GM19240 (cell line): ENCODE data around the gene CYB5R3.
"Not testable (repeated sequence)": the region's sequence is repeated elsewhere in the genome, so short reads cannot be mapped to it uniquely, and the experiment has no call there.

Experiments used
- DNase-seq: peaks from one replicate; pipeline ENCODE4 v3.0.0; 2011; ENCODE audit warnings: low spot score; ENCODE audit not compliant: insufficient read length

CYB5R3 gene

GRCh38 chr22:42604403-42604802 lies 44.8 kb downstream of the CYB5R3 start:
- no peak for DNase-seq

GRCh38 chr22:42603427-42603826 lies 45.8 kb downstream of the CYB5R3 start:
- no peak for DNase-seq

GRCh38 chr22:42602470-42602869 lies 46.7 kb downstream of the CYB5R3 start:
- DNase-seq, result no peak

GRCh38 chr22:42601879-42602465 lies 47.2 kb downstream of the CYB5R3 start:
- DNase-seq, result no peak

GRCh38 chr22:42596863-42597530 lies 52.2 kb downstream of the CYB5R3 start:
- DNase-seq, result no peak

GRCh38 chr22:42596336-42596735 lies 52.9 kb downstream of the CYB5R3 start:
- DNase-seq, result no peak

GRCh38 chr22:42595434-42595833 lies 53.8 kb downstream of the CYB5R3 start:
- DNase-seq, result no peak

GRCh38 chr22:42591987-42592386 lies 57.2 kb downstream of the CYB5R3 start:
- DNase-seq, result no peak

- no peak for DNase-seq
Observed at GRCh38 chr22:42587588-42588175, 61.5 kb downstream of the CYB5R3 start.

GRCh38 chr22:42586381-42586780 lies 62.8 kb downstream of the CYB5R3 start:
- no peak for DNase-seq

GRCh38 chr22:42585096-42585495 lies 64.1 kb downstream of the CYB5R3 start:
- no peak for DNase-seq

GRCh38 chr22:42584364-42584940 lies 64.7 kb downstream of the CYB5R3 start:
- DNase-seq, result no peak

GRCh38 chr22:42582987-42583386 lies 66.2 kb downstream of the CYB5R3 start:
- DNase-seq, result no peak

GRCh38 chr22:42581762-42582716 lies 67.2 kb downstream of the CYB5R3 start:
- peak; percentile 74 for DNase-seq

- DNase-seq, result not testable (repeated sequence)
Observed at GRCh38 chr22:42581194-42581761, 67.9 kb downstream of the CYB5R3 start.

GRCh38 chr22:42580040-42580439 lies 69.2 kb downstream of the CYB5R3 start:
- DNase-seq, result not testable (repeated sequence)

- DNase-seq, result no peak
Observed at GRCh38 chr22:42577623-42578240, 71.5 kb downstream of the CYB5R3 start.

- DNase-seq, result not testable (repeated sequence)
Observed at GRCh38 chr22:42577141-42577540, 72.1 kb downstream of the CYB5R3 start.

GRCh38 chr22:42575996-42576574 lies 73.1 kb downstream of the CYB5R3 start:
- DNase-seq, result not testable (repeated sequence)

GRCh38 chr22:42574468-42574867 lies 74.7 kb downstream of the CYB5R3 start:
- not testable (repeated sequence) for DNase-seq
